Lower leg skin (tissue), 3 donors: ENCODE measurements around the gene IL17RA.

Experiments used
- CTCF ChIP-seq, 3 donors: fragments of 450-650 bp; IDR thresholded peaks; one replicate each; pipeline ENCODE4 v1.5.1; 2016; ENCODE audit warnings: antibody characterized with exemption in 3 of 3, mild to moderate bottlenecking in 3 of 3, moderate library complexity in 2 of 3
- POLR2A ChIP-seq, 2 donors: fragments of 450-650 bp; IDR thresholded peaks; one replicate each; pipeline ENCODE4 v1.6.1; 2016 to 2017; ENCODE audit warnings: antibody characterized with exemption in 2 of 2, mild to moderate bottlenecking in 1 of 2, moderate library complexity in 1 of 2

GRCh38 chr22:17155941-17156340, 71.1 kb downstream of the IL17RA start:
- TF ChIP-seq POLR2A (IDR thresholded peaks at IDR 0.05) (no peak), CTCF (IDR thresholded peaks at IDR 0.05) (no peak)
